OCI-LY1 (cell line): ENCODE results near the gene TRIM14.

ENCODE experiments used
- H2AFZ ChIP-seq: fragments of 200-600 bp; sonication (generic), shearing (Covaris generic); 2 replicates; pipeline ENCODE4 v1.6.0; 2014; ENCODE audit warnings: antibody characterized with exemption, mild to moderate bottlenecking, low read length
- H3F3A ChIP-seq: fragments of 200-600 bp; sonication (generic), shearing (Covaris generic); 2 replicates; pipeline ENCODE4 v1.6.0; 2014; ENCODE audit warnings: mild to moderate bottlenecking, antibody characterized with exemption, low read length, moderate library complexity; ENCODE audit not compliant: insufficient read depth
- H3K27ac ChIP-seq: fragments of 200-600 bp; sonication (generic); 2 replicates; pipeline ENCODE4 v1.5.1; 2014; ENCODE audit warnings: low read length, mixed run types, mild to moderate bottlenecking, low read depth; ENCODE audit not compliant: poor library complexity, severe bottlenecking
- H3K27me3 ChIP-seq: fragments of 200-600 bp; sonication (generic); 2 replicates; pipeline ENCODE4 v1.6.0; 2014; ENCODE audit warnings: antibody characterized with exemption, mild to moderate bottlenecking, low read length, moderate library complexity; ENCODE audit not compliant: insufficient read depth
- H3K36me3 ChIP-seq: fragments of 200-600 bp; sonication (generic); 2 replicates; pipeline ENCODE4 v1.6.1; 2014; ENCODE audit warnings: mild to moderate bottlenecking, antibody characterized with exemption, low read length, moderate library complexity, mixed read lengths; ENCODE audit not compliant: insufficient read depth
- H3K4me1 ChIP-seq: fragments of 200-600 bp; sonication (generic); 2 replicates; pipeline ENCODE4 v1.5.1; 2014; ENCODE audit warnings: mild to moderate bottlenecking, low read length, moderate library complexity; ENCODE audit not compliant: insufficient read depth, severe bottlenecking
- H3K4me2 ChIP-seq: fragments of 200-600 bp; sonication (generic), shearing (Covaris generic); 2 replicates; pipeline ENCODE4 v1.6.1; 2014; ENCODE audit warnings: low read length
- H3K4me3 ChIP-seq: fragments of 200-600 bp; sonication (generic); 2 replicates; pipeline ENCODE4 v1.5.1; 2014; ENCODE audit warnings: low read length, low read depth, mild to moderate bottlenecking, mixed read lengths; ENCODE audit not compliant: poor library complexity, severe bottlenecking
- H3K79me2 ChIP-seq: fragments of 200-600 bp; shearing (Covaris generic); 2 replicates; pipeline ENCODE4 v1.6.1; 2016; ENCODE audit warnings: mixed run types, low read length, mixed read lengths; ENCODE audit not compliant: insufficient read depth
- H3K9ac ChIP-seq: fragments of 200-600 bp; sonication (generic), shearing (Covaris generic); 2 replicates; pipeline ENCODE4 v1.6.1; 2014; ENCODE audit warnings: mild to moderate bottlenecking, low read length, mixed read lengths
- H3K9me2 ChIP-seq: fragments of 200-600 bp; sonication (generic), shearing (Covaris generic); 2 replicates; pipeline ENCODE4 v1.6.1; 2014; ENCODE audit warnings: low read depth, mild to moderate bottlenecking, low read length, mixed read lengths
- H3K9me3 ChIP-seq: fragments of 200-600 bp; shearing (Covaris generic); 2 replicates; pipeline ENCODE4 v1.6.1; 2014; ENCODE audit warnings: low read length, mixed read lengths
- H4K20me1 ChIP-seq: fragments of 200-600 bp; sonication (generic), shearing (Covaris generic); 2 replicates; pipeline ENCODE4 v1.6.0; 2016; ENCODE audit warnings: mild to moderate bottlenecking, low read length; ENCODE audit not compliant: insufficient read depth
- CTCF ChIP-seq: fragments of 200-600 bp; sonication (generic), shearing (Covaris generic); IDR thresholded peaks from 2 replicates; pipeline ENCODE4 v1.5.1; 2017; ENCODE audit warnings: mild to moderate bottlenecking, antibody characterized with exemption, low read length, moderate library complexity, mixed read lengths
- EZH2 ChIP-seq: fragments of 200-600 bp; sonication (generic), shearing (Covaris generic); IDR thresholded peaks from 2 replicates; pipeline ENCODE4 v1.8.0; 2017; ENCODE audit warnings: borderline replicate concordance, mixed run types, mild to moderate bottlenecking, antibody characterized with exemption, low read length, moderate library complexity, mixed read lengths

The TRIM14 gene

GRCh38 chr9:98031169-98031568 lies 87.9 kb downstream of the TRIM14 start:
- Histone ChIP-seq H3K9me3 (no peaks in the 10 kb centered on the region), H3K27ac (no peak overlapping the region), H4K20me1 (no peaks in the 10 kb centered on the region), H3F3A (no peaks in the 10 kb centered on the region), H3K4me1 (peaks cover 16% of the 10 kb centered on the region), H3K27me3 (no peaks in the 10 kb centered on the region), H3K79me2 (no peaks in the 10 kb centered on the region), H3K4me3 (no peak overlapping the region), H2AFZ (no peak overlapping the region), H3K36me3 (no peaks in the 10 kb centered on the region), H3K9ac (no peak overlapping the region), H3K9me2 (no peaks in the 10 kb centered on the region), H3K4me2 (no peak overlapping the region)
- TF ChIP-seq CTCF (no peak), EZH2 (no peak)

GRCh38 chr9:98024702-98025101 lies 94.3 kb downstream of the TRIM14 start:
- H3K27ac ChIP-seq: no peak overlapping the region
- H3K4me2 ChIP-seq: no peak overlapping the region
- H3K79me2 ChIP-seq: no peaks in the 10 kb centered on the region
- H3K9me3 ChIP-seq: no peaks in the 10 kb centered on the region
- no peak overlapping the region for H3K4me3 ChIP-seq
- H3K4me1 ChIP-seq: no peaks in the 10 kb centered on the region
- no peaks in the 10 kb centered on the region for H4K20me1 ChIP-seq
- H3K9me2 ChIP-seq: no peaks in the 10 kb centered on the region
- TF ChIP-seq EZH2 (no peak), CTCF (no peak)
- H3K36me3 ChIP-seq: peaks cover 2% of the 10 kb centered on the region; the same call in 1 of the 2 replicates
- H2AFZ ChIP-seq: no peak overlapping the region
- H3K27me3 ChIP-seq: no peaks in the 10 kb centered on the region
- H3F3A ChIP-seq: no peaks in the 10 kb centered on the region
- no peak overlapping the region for H3K9ac ChIP-seq

GRCh38 chr9:98022447-98022846 lies 96.6 kb downstream of the TRIM14 start:
- Histone ChIP-seq H3K27me3 (no peaks in the 10 kb centered on the region), H3K27ac (no peak overlapping the region), H3K9me2 (no peaks in the 10 kb centered on the region), H3K79me2 (no peaks in the 10 kb centered on the region), H3K4me3 (no peak overlapping the region), H3K4me1 (no peaks in the 10 kb centered on the region), H3K36me3 (peaks cover 24% of the 10 kb centered on the region), H4K20me1 (no peaks in the 10 kb centered on the region), H3F3A (no peaks in the 10 kb centered on the region), H3K9me3 (no peaks in the 10 kb centered on the region), H3K9ac (no peak overlapping the region), H2AFZ (no peak overlapping the region), H3K4me2 (no peak overlapping the region)
- no peak for TF ChIP-seq CTCF
- TF ChIP-seq EZH2: no peak
